Sigmoid colon (tissue), 4 donors: ENCODE measurements around the gene TTC39B.

Experiments
- CTCF ChIP-seq, 4 experiments: fragments of 450-650 bp in 3 of 4; fragments of 200-600 bp in 1 of 4; IDR thresholded peaks; one replicate each; pipeline ENCODE4 v1.5.1; 2016 to 2019; ENCODE audit warnings: antibody characterized with exemption in 4 of 4, mild to moderate bottlenecking in 3 of 4, moderate library complexity in 2 of 4
- EP300 ChIP-seq, 4 donors: sonication (generic); formaldehyde crosslinking; IDR thresholded peaks; one replicate each; pipeline ENCODE4 v1.6.1; 2017; ENCODE audit warnings: antibody characterized with exemption in 4 of 4
- POLR2A ChIP-seq, 2 donors: fragments of 450-650 bp; IDR thresholded peaks; one replicate each; pipeline ENCODE4 v1.6.1; 2016; ENCODE audit warnings: antibody characterized with exemption in 2 of 2, mild to moderate bottlenecking in 2 of 2, moderate library complexity in 2 of 2
- POLR2AphosphoS5 ChIP-seq, 4 donors: sonication (generic); formaldehyde crosslinking; IDR thresholded peaks; one replicate each; pipeline ENCODE4 v1.6.1; 2017; ENCODE audit warnings: antibody characterized with exemption in 4 of 4

GRCh38 chr9:15344191-15344590 lies 37.2 kb upstream of the TTC39B start:
- TF ChIP-seq POLR2AphosphoS5 (IDR thresholded peaks at IDR 0.05) (no peak), POLR2A (IDR thresholded peaks at IDR 0.05) (no peak), EP300 (IDR thresholded peaks at IDR 0.05) (no peak), CTCF (IDR thresholded peaks at IDR 0.05) (no peak)
